Measurements from ENCODE around the gene PTPN14. TPM values are rescaled to one million over a fixed set of nuclear protein-coding genes. Genes with fewer than 3 reads are reported as not detected.

Gene PTPN14
- total RNA-seq, 1 experiment from 2014 or later, result 37.5 TPM

DNA sequence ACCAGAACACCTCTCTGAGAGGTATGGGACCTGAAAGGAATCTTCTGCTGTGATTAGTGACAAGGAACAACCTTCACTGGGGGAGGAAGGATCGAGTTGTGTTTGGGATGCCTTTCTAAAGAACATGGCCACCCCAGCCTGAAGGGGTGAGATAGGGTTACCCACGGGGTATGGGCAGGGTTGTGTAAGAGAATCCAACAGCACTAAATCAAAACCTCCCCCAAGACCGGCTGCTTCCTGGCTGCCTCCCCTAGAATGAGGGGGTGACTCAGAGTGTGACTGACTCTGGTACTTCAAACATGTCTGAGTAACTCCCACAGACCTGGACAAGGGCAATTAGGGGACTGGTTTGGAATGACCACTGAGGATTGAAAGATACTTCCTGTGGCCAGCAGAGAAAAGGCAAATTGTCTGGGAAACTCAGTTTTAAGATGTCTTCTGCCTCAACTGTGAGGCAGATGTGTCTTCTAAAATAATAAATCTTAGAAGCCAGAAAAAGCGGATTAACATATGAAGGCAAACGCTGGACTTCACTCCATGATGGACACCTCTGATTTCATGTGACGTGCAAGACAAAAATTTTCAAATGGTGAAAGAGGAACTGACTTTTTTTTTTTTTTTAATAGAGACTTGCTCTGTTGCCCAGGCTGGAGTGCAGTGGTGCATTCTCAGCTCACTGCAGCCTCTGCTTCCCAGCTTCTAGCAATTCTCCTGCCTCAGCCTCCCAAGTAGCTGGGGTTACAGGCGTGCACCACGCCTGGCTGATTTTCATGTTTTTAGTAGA is 6.7 kb upstream of the PTPN14 start:
- intact Hi-C loops (cut with micrococcal nuclease), result no loop called here
- H3K4me3 ChIP-seq (replicated peaks in 1 of 2; ENCODE audit: low read depth in 1 of 2, low read length in 2 of 2), result no peak overlapping the region
- DNase-seq (ENCODE audit: low read depth, low spot score), result no peak
- no peaks in the 10 kb centered on the region for H4K20me1 ChIP-seq (ENCODE audit: insufficient read depth)
- no peaks in the 10 kb centered on the region for H3K36me3 ChIP-seq (ENCODE audit: control insufficient read depth in 1 of 2, insufficient read depth in 2 of 2, low read length in 2 of 2)
- POLR2A ChIA-PET, result no interaction called here
- CTCF ChIA-PET, result no interaction called here
- peak; percentile 64 for ATAC-seq
- no peaks in the 10 kb centered on the region for H3K9me2 ChIP-seq (ENCODE audit: insufficient read depth)
- H3K27ac ChIP-seq (ENCODE audit: low read depth, low read length), result no peak overlapping the region
- peaks cover 9 to 18% of the 10 kb centered on the region in 2 experiments; a peak in 3 of 4 replicates for H3K4me1 ChIP-seq (ENCODE audit: control insufficient read depth in 1 of 2, insufficient read depth in 2 of 2, low read length in 2 of 2)
- H3K27me3 ChIP-seq (ENCODE audit: insufficient read depth, low read length), result no peaks in the 10 kb centered on the region
- peak overlapping the region; percentile 62 for H2AFZ ChIP-seq (ENCODE audit: low read depth, low read length, poor library complexity, severe bottlenecking)
- no peaks in the 10 kb centered on the region for H3K9me3 ChIP-seq (ENCODE audit: control insufficient read depth in 1 of 2, insufficient read depth in 1 of 2, low read depth in 1 of 2, low read length in 2 of 2)
- RAD21 ChIA-PET (ENCODE audit: low non-redundant PET in 1 of 2, low total read pairs in 2 of 2, uncharacterized antibody in 2 of 2, unreplicated experiment in 2 of 2), result no interaction called here
- TF ChIP-seq ZNF274 (IDR thresholded peaks at IDR 0.05; ENCODE audit: low read depth, low read length) (no peak), SP1 (IDR thresholded peaks at IDR 0.05; ENCODE audit: low read depth) (no peak), EZH2 (IDR thresholded peaks at IDR 0.05) (no peak), SRF (IDR thresholded peaks at IDR 0.05; ENCODE audit: low read depth) (no peak), ZFX (IDR thresholded peaks at IDR 0.05) (no peak), FOSL1 (IDR thresholded peaks at IDR 0.05; ENCODE audit: low read depth) (no peak), POLR2A (IDR thresholded peaks at IDR 0.05; ENCODE audit: borderline replicate concordance, extremely low read depth, insufficient read depth, insufficient read length) (no peak), CBX3 (IDR thresholded peaks at IDR 0.05; ENCODE audit: low read depth) (no peak), SIN3A (IDR thresholded peaks at IDR 0.05; ENCODE audit: low read depth) (no peak), YY1 (IDR thresholded peaks at IDR 0.05; ENCODE audit: extremely low read depth, insufficient replicate concordance, low read depth, low read length) (no peak), TCF7L2 (IDR thresholded peaks at IDR 0.05; ENCODE audit: borderline replicate concordance, extremely low read depth, insufficient read depth, insufficient read length) (no peak), POLR2AphosphoS5 (IDR thresholded peaks at IDR 0.05; ENCODE audit: low read depth, low read length) (no peak), RAD21 (IDR thresholded peaks at IDR 0.05; ENCODE audit: low read depth) (no peak), ELF1 (IDR thresholded peaks at IDR 0.05; ENCODE audit: borderline replicate concordance, low read depth) (no peak)
- TF ChIP-seq, protein P1, sequence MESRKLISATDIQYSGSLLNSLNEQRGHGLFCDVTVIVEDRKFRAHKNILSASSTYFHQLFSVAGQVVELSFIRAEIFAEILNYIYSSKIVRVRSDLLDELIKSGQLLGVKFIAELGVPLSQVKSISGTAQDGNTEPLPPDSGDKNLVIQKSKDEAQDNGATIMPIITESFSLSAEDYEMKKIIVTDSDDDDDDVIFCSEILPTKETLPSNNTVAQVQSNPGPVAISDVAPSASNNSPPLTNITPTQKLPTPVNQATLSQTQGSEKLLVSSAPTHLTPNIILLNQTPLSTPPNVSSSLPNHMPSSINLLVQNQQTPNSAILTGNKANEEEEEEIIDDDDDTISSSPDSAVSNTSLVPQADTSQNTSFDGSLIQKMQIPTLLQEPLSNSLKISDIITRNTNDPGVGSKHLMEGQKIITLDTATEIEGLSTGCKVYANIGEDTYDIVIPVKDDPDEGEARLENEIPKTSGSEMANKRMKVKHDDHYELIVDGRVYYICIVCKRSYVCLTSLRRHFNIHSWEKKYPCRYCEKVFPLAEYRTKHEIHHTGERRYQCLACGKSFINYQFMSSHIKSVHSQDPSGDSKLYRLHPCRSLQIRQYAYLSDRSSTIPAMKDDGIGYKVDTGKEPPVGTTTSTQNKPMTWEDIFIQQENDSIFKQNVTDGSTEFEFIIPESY (IDR thresholded peaks at IDR 0.05; ENCODE audit: extremely low read depth, insufficient replicate concordance, low read length), result no peak
- TF ChIP-seq, protein P2, sequence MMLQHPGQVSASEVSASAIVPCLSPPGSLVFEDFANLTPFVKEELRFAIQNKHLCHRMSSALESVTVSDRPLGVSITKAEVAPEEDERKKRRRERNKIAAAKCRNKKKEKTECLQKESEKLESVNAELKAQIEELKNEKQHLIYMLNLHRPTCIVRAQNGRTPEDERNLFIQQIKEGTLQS (IDR thresholded peaks at IDR 0.05), result no peak
- TF ChIP-seq, protein P3, sequence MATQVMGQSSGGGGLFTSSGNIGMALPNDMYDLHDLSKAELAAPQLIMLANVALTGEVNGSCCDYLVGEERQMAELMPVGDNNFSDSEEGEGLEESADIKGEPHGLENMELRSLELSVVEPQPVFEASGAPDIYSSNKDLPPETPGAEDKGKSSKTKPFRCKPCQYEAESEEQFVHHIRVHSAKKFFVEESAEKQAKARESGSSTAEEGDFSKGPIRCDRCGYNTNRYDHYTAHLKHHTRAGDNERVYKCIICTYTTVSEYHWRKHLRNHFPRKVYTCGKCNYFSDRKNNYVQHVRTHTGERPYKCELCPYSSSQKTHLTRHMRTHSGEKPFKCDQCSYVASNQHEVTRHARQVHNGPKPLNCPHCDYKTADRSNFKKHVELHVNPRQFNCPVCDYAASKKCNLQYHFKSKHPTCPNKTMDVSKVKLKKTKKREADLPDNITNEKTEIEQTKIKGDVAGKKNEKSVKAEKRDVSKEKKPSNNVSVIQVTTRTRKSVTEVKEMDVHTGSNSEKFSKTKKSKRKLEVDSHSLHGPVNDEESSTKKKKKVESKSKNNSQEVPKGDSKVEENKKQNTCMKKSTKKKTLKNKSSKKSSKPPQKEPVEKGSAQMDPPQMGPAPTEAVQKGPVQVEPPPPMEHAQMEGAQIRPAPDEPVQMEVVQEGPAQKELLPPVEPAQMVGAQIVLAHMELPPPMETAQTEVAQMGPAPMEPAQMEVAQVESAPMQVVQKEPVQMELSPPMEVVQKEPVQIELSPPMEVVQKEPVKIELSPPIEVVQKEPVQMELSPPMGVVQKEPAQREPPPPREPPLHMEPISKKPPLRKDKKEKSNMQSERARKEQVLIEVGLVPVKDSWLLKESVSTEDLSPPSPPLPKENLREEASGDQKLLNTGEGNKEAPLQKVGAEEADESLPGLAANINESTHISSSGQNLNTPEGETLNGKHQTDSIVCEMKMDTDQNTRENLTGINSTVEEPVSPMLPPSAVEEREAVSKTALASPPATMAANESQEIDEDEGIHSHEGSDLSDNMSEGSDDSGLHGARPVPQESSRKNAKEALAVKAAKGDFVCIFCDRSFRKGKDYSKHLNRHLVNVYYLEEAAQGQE (IDR thresholded peaks at IDR 0.05; ENCODE audit: low read depth), result no peak
- TF ChIP-seq, protein P4, sequence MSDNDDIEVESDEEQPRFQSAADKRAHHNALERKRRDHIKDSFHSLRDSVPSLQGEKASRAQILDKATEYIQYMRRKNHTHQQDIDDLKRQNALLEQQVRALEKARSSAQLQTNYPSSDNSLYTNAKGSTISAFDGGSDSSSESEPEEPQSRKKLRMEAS (IDR thresholded peaks at IDR 0.05), result no peak
- TF ChIP-seq, protein P5, sequence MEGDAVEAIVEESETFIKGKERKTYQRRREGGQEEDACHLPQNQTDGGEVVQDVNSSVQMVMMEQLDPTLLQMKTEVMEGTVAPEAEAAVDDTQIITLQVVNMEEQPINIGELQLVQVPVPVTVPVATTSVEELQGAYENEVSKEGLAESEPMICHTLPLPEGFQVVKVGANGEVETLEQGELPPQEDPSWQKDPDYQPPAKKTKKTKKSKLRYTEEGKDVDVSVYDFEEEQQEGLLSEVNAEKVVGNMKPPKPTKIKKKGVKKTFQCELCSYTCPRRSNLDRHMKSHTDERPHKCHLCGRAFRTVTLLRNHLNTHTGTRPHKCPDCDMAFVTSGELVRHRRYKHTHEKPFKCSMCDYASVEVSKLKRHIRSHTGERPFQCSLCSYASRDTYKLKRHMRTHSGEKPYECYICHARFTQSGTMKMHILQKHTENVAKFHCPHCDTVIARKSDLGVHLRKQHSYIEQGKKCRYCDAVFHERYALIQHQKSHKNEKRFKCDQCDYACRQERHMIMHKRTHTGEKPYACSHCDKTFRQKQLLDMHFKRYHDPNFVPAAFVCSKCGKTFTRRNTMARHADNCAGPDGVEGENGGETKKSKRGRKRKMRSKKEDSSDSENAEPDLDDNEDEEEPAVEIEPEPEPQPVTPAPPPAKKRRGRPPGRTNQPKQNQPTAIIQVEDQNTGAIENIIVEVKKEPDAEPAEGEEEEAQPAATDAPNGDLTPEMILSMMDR (IDR thresholded peaks at IDR 0.05 in 2 of 3, conservative IDR thresholded peaks at IDR 0.05 in 1 of 3; ENCODE audit: borderline replicate concordance in 1 of 3, insufficient read depth in 1 of 3, low read depth in 2 of 3, low read length in 2 of 3), result no peak
- H3K4me2 ChIP-seq (ENCODE audit: low read length), result peak overlapping the region; percentile 45
- no peak overlapping the region for H3K9ac ChIP-seq (ENCODE audit: low read length)
- no TSS peak for BruUV-seq (replicated peaks)
- no peaks in the 10 kb centered on the region for H3K79me2 ChIP-seq (ENCODE audit: insufficient read depth, low read length)
